ENCODE measurements around the gene POLK.
A peak's percentile ranks its signal among the peaks of the same experiment; 100 is the strongest.
"Not testable (repeated sequence)": the region's sequence is repeated elsewhere in the genome, so short reads cannot be mapped to it uniquely, and the experiment has no call there.

POLK gene

DNA sequence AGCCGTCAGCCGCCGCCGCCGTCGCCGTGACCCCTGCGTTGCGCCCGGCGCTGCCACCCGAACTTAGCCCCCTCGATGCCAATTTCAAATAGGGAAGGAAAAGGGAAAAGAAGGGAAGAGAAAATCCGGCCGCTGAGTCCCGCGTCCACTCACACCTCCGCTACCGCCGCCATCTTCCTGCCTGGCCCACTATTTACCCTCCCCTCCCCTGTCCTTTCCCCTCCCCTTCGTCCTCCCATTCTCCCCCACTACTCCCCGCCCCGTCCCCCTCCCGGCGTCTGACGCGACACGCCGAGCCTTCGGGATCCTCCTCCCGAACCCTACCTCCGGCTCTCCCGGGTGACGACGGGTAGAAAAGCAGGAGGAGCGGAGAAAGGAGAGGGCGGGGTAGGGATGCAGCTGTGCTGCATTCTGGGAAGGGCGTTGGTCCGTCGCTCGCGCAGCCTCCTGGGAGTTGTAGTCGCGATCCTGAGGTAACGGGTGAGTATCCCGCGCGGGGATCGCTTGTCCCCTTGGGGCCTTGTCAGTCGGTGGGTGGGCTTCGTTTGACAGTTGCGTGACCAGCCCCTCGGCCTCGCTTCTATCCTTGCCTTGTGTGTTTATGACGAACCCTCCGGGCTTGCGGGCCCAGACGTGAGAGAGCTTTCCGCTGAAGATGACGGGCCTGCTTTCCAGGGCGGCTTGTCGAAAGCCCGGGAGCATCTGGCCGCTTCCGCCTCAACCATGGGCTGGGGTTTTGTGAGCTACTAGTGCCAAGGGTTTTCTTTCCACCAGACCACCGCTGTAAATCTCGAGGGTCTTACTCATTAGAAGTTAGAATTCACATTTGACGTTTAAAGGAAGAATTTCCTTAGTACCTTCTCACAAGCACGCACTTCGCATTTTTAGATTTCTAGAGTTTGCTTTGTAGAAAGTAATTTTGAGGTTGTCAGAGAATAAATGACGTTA lies at the start of gene POLK, which contains the start of gene CERT1:
POLK (plus strand) TSS at position 457 of the 948 bp plus-strand sequence.
CERT1 (minus strand) TSS at position 195 of the 948 bp plus-strand sequence. CDS start 422 bp downstream, outside the sequence.
- DNase-seq: peak; percentile 96

- DNase-seq: no peak
Observed at GRCh38 chr5:75463726-75464125, 48.0 kb upstream of the POLK start.

DNA sequence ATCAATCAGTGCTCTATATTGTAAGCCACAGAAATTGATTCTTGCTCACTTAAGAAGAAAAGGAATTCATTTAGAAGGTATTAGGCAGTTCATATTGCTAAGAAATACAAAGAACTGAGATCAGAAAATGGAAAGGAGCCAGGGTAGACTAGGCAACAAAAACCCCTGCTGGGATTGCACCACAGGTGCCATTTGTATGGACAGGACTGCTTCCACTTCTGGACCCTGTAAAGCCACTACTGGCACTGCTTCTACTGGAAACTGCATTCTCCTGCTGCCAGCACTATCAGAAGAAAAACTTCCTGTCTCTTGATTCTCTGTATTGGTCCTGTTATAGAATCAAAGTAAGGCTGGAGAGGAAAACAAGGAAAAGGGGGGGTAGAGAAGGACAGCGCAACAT lies 46.2 kb upstream of the POLK start:
- DNase-seq: no peak

GRCh38 chr5:75466006-75466716 lies 45.5 kb upstream of the POLK start:
- DNase-seq: no peak

GRCh38 chr5:75468593-75468992 lies 43.1 kb upstream of the POLK start:
- no peak for DNase-seq

DNA sequence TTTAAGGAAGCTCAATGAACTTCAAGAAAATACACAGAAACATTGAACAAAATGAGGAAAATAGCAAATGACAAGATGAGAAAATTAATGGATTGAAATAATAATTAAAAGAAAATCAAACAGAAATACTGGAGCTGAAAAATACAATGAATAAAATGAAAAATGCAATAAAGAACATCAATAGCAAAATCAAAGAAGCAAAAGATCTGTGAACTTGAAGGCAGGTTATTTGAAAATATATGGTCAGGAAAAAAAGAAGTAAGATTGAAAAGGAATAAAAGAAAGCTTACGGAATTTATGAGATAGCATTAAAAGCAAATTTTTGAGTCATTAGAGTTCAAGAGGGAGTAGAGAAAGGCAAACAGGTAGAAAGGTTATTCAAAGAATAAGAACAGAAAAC lies 42.7 kb upstream of the POLK start:
- no peak for DNase-seq

DNA sequence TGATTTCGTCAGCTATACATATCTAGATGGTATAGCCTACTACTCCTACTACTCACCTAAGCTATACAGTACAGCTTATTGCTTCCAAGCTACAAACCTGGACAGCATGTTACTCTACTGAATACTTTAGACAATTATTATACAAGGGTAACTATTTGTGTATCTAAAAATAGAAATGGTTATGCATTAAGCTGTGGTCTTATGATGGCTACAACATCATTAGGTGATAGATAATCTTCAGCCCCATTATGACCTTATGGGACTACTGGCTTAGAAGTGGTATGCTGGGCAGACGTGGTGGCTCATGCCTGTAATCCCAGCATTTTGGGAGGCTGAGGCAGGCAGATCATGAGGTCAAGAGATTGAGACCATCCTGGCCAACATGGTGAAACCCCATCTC lies 40.5 kb upstream of the POLK start:
- DNase-seq: no peak

DNA sequence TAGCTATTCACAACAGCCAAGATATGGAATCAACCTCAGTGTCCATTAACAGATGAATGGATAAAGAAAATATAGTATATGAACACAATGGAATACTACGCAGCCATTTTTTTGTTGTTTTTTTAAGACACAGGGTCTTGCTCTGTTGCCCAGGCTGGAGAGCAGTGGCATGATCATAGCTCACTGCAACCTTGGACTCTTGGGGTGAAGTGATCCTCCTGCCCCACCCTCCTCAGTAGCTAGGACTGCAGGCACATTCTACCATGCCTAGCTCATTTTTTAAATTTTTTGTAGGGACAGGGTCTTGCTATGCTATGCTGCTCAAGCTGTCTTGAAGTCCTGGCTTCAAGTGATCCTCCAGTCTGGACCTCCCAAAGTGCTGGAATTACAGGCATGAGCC lies 38.7 kb upstream of the POLK start:
- DNase-seq: no peak

DNA sequence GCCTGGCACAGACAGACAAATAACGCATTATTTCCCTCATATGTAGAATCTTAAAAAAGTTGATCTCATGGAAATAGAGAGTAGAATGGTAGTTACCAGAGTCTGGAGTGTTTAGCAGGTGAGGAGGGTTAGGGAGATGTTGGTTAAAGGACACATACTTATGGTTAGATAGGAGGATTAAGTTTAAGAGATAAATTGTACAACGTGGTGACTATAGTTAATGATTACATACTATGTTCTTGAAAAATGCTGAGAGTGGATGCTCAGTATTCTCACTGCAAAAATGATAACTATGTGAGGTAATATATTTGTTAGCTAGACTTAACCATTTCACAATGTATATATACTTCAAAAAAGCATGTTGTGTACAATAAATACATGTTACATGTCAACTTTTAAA lies 38.2 kb upstream of the POLK start:
- no peak for DNase-seq

DNA sequence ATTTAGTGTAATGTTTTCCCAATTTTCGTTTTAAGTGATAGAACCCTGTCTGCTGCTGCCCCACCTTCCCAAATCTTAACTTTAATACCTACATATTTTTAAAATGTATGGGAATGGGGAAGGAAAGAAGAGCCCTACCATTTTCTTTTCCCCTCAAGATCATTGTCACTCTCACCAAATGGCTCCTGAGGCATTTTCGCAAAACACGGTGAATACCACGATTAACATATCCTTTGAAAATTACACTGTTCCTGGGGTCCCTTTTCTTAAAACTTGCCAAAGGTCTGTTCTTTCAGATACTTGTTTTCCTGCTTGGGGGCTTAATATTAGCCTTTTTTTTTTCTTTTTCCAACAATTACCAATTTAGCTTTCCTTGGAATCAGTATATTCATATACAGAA lies 36.3 kb upstream of the POLK start:
- no peak for DNase-seq

DNA sequence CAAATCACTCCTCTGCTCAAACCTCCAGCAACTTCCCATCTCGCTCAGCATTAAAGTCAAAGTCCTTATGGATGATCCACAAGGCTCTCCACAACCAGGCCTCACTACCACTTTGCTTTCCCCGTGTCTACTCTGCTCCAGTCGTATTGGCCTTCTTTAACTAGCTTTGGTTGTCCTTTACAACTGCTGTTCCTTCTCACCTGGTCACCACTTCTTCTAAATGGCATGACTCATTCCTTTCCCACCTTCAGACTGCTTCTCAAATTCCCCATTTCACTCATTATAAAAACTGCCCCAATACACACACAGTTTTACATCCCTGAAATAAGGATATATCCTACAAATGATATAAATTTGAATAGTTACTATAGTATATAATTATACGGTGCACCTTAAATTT lies 30.7 kb upstream of the POLK start:
- no peak for DNase-seq

GRCh38 chr5:75482482-75482881 lies 29.2 kb upstream of the POLK start:
- DNase-seq: no peak

- DNase-seq: no peak
Observed at GRCh38 chr5:75484605-75485004, 27.1 kb upstream of the POLK start.

DNA sequence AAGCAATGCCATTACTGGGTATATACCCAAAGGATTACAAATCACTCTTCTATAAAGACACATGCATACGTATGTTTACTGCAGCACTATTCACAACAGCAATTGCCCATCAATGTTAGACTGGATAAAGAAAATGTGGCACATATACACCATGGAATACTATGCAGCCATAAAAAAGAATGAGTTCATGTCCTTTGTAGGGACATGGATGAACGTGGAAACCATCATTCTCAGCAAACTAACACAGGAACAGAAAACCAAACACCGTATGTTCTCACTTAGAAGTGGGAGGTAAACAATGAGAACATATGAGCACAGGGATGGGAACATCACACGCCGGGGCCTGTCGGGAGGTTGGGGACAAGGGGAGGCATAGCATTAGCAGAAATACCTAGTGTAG lies 21.8 kb upstream of the POLK start:
- DNase-seq: not testable (repeated sequence)

GRCh38 chr5:75491621-75492020 lies 20.1 kb upstream of the POLK start:
- no peak for DNase-seq

- DNase-seq: no peak
Observed at GRCh38 chr5:75496026-75496425, 15.7 kb upstream of the POLK start.

DNA sequence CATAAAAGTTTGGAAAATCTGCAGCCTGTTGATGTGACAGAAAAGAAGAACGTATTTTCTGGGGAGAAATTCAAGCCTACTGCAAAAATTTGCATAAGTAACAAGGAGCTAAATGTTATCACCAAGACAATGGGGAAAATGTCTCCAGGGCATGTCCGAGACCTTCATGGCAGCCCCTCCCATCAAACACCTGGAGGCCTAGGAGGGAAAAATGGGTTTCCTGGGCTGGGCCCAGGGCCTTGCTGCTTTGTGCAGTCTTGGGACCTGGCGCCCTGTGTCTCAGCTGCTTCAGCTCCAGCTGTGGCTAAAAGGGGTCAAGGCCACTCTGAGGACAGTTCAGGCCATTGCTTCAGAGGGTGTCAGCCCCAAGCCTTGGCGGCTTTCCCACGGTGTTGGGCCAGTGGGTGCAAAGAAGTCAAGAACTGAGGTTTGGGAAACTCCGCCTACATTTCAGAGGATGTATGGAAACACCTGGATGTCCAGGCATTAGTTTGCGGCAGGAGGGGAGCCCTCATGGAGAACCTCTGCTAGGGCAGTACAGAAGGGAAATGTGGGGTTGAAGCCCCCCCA lies 13.4 kb upstream of the POLK start:
- DNase-seq: no peak

DNA sequence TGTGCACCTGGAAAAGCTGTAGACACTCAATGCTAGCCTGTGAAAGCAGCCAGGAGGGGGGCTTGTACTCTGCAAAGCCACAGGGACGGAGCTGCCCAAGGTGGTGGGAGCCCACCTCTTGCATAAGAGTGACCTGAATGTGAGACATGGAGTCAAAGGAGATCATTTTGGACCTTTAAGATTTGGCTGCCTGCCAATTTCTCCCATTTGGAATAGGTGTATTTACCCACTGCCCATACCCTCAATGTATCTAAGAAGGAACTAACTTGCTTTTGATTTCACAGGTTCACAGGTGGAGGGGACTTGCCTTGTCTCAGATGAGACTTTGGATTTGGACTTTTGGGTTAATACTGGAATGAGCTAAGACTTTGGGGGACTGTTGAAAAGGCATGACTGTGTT lies 12.8 kb upstream of the POLK start:
- not testable (repeated sequence) for DNase-seq

DNA sequence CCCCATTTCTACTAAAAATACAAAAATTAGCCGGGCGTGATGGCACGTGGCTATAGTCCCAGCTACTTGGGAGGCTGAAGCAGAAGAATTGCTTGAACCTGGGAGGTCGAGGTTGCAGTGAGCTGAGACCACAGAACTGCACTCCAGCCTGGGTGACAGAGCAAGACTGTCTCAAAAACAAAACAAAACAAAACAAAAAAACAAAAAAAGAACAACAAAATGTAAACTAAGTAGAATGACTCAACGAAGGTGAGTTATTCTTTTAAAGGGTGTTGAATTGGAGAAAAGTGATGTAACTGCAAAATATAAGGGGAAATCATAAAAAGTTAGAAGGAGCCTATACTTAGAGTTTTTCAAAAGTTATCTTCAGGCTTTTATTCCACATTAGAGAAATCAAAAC lies 6.6 kb upstream of the POLK start:
- not testable (repeated sequence) for DNase-seq

GRCh38 chr5:75507841-75508240 lies 3.9 kb upstream of the POLK start:
- DNase-seq: no peak

DNA sequence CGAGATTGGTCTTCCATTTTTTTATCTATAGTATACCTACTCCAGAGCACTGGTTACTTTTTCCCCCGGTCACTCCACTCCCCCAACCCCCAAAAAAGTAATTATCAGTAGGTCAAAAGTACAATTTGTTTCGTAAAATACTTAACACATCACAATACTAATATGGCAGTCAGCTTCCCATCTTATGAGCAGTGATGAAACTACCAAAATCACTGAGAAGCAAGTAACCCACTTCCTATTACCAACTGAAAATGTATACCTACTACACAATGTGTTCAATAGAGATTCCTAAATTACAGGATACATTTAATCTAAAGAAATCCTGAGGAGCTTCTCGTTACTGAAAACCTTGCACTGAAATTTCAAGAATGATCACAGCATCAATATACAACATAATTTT lies 2.1 kb upstream of the POLK start:
- DNase-seq: no peak

- DNase-seq: no peak
Observed at GRCh38 chr5:75509956-75510355, 1.7 kb upstream of the POLK start.

DNA sequence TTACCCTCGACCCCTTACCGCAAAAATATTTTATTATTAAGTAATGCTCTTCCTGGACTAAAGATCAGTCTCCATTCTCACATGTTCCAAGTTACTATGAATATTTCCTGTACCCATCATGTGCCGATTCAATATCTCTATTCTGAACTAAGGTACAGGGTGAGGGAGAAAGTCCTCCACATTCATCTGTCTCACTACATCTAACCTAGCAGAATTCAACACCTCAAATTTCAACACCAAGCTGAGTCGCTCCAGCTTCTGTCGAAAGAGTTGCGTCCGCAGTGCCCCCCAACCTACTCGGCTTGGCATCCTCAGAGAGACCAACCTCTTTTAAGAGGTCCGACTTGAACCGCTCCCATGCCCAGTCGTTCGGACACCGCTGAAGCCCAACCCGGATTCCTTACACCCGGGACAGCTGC lies 1.3 kb upstream of the POLK start:
- DNase-seq: no peak
